HG03521 (cell line): ENCODE data around the gene TTLL9.

Experiments used
- ATAC-seq: cut with Tn5 transposase; IDR thresholded peaks from one replicate; pipeline ENCODE4 v1.9.1; 2021; ENCODE audit warnings: mild to moderate bottlenecking, moderate library complexity; ENCODE audit not compliant: unreplicated experiment

TTLL9 gene

DNA sequence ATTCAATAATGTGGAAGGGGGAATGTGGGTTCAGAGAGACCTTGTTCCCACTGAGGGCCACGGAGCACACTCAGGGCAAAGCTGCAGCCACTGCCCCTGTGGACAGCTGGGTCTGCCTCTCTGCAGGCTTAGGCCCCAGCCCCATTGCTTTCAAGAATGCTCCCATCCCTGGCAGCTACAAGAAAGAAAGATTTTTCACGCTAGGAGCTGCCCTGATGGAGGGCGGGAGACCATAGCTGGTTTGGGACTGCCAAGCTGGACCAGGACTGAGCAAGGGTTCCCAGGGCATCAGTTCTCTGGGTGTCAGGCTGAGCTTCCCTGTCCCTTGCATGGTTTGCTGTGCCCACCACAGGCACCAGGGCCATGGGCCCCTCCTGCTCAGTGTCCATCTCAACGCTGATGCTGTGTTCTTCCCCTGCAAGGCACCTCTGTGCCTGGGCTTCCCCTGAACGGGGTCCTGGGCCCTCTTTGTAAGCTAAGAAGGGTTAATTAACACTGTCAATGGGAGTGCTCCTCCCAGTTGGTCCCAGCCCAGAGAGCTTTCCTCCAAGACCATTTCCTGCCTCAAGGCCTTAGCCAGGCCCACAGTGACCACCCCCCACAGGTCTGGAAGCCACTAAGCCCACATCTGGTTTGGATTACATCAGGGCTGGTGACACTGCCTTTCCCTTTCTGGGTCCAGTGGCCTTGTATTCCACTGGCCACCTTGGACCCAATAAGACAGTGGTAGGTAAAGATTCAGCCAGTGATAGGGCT lies 33.4 kb upstream of the TTLL9 start:
- no peak for ATAC-seq

DNA sequence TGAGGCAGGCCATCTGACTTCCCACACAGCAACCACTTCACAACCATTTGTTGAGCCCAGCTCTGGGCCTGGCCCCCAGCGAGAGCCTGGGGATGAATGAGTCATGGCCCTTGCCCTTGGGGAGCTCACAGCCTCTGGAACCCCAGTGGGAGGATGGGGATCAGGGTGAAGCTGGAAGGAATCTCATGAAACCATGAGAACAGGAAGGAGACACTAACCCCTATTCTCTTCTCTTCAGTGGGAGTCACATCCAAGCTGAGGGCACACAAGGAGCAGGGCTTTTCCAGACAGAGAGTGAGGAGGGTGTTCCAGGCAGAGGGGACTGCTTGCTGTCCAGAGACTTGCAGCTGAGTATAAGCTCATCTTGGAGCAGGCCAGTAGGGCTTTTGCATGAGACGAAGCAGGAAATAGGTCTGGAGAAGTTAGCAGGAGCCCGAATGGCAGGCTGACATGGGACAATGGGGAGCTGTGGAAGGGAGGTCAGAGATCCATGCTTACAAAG lies 32.5 kb upstream of the TTLL9 start:
- ATAC-seq = no peak

- ATAC-seq = no peak
Measured at GRCh38 chr20:31838646-31839292, 31.7 kb upstream of the TTLL9 start.

DNA sequence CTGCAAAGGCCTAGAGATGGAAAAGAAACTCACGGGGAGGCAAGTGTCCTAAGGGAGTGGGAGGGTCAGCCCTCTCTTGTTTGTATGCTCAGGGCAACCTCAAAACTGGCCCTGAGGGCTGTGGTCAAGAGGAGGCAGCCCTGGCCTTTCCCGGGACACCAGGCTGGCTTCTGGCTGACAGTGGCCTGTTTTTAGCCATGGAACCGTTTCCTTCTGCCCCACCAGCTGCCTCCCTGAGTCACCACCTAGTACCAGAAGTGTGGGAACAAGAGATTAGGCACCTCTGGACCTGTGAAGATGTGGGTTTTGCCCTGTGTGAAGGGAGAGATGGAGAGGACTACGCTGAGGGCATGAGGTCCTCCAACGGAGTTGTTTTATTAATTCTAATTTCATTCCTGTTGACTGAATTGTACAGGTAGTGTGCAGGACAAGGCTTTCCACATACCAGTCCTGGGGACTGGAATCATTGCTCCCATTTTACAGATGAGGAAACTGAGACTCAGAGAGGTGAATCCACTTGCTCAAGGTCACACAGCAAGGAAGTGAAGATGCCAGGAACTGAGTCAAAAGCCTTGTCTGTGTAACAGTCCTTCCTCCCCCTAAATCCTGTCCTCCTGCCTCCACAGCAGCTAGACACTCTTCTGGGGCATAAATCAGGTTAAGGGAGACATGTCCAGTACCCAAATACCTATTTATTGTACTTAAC lies 30.5 kb upstream of the TTLL9 start:
- ATAC-seq = no peak

GRCh38 chr20:31840906-31841816 lies 29.3 kb upstream of the TTLL9 start:
- ATAC-seq = no peak

- no peak for ATAC-seq
Measured at GRCh38 chr20:31841928-31842327, 28.5 kb upstream of the TTLL9 start.

GRCh38 chr20:31842471-31843157 lies 27.8 kb upstream of the TTLL9 start:
- no peak for ATAC-seq

- no peak for ATAC-seq
Measured at GRCh38 chr20:31843288-31843687, 27.1 kb upstream of the TTLL9 start.

DNA sequence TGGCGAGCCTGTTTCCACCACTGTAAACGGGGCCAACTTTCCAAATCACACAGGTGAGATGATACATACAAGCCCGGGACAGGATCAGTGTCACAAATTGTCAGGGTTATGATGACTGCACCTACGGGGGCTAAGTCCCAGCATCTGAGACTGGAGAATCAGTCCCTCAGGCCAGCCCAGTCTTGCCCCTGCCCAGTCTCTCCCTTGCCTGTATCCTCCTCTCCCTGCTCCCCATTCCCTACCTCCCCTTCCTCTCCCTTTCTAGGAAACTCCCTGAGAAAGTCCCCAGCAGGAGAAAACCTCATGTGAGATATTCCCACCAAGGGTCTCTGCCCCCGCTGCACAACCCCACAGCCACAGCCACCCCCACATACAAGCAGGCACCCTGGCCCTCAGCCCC lies 26.6 kb upstream of the TTLL9 start:
- ATAC-seq = no peak

- no peak for ATAC-seq
Measured at GRCh38 chr20:31844737-31845299, 25.6 kb upstream of the TTLL9 start.

- ATAC-seq = no peak
Measured at GRCh38 chr20:31845300-31845863, 25.1 kb upstream of the TTLL9 start, which contains the start of gene FOXS1. TSS of gene FOXS1 (minus strand) at chr20:31845604. CDS start at chr20:31845542, 62 bp downstream.

GRCh38 chr20:31846793-31847138 lies 23.7 kb upstream of the TTLL9 start:
- ATAC-seq = no peak

- no peak for ATAC-seq
Measured at GRCh38 chr20:31848088-31848999, 22.1 kb upstream of the TTLL9 start.

- ATAC-seq = no peak
Measured at GRCh38 chr20:31849306-31849930, 21.0 kb upstream of the TTLL9 start.

DNA sequence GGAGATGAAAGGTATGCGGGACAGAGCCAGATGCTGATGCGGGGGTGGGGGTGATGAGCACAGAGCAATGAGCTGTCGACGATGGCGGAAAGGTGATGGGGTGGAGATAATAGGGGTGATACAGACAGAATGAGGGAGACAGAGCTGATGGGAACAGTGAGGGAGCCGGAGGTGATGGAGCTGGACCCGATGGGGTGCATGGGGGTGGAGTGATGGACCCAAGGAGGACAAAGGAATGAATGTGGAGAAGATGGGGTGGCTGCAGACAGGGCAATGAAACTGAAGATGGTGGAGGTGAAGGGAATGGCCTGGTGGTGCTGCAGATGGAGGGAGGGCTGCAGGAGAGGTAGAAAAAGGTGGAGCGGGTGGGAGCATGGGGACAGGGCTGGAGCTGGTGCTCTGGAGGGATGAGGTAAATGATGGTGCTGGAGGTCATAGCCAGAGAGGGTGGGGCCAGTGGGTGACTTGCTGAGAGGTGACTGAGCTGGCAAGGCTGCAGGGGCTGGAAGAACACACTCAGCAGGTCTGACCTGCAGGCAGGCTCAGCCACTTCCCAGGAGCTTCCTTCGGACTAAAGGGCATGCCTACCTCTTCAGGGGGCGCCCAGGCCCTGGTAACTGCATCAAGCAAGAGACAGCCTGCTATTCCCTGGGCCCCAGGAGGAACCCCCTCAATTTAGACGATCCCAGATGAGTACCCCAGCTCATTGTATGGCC lies 19.0 kb upstream of the TTLL9 start:
- ATAC-seq = no peak

DNA sequence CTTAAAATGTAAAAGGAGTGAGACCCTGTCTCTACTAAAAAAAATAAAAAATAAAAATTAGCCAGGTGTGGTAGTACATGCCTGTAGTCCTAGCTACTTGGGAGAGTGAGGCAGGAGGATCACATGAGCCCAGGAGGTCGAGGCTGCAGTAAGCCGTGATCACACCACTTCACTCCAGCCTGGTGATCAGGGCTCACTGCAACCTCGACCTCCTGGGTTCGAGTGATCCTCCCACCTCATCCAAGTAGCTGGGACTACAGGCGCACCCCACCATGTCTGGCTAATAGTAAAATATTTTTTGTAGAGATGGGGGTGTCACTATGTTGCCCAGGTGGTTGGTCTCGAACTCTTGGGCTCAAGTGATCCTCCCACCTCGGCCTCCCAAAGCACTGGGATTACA lies 17.0 kb upstream of the TTLL9 start:
- no peak for ATAC-seq

GRCh38 chr20:31856516-31856915 lies 13.9 kb upstream of the TTLL9 start:
- no peak for ATAC-seq
